Parathyroid adenoma (tissue), 2 donors: Measurements from ENCODE around the gene NECAB3.

Experiments
- H2AFZ ChIP-seq: fragments of 300-600 bp; sonication (generic); one replicate; pipeline ENCODE4 v1.7.0; 2017; ENCODE audit warnings: antibody characterized with exemption, mild to moderate bottlenecking
- H3K27ac ChIP-seq: fragments of 300-600 bp; sonication (generic); one replicate; pipeline ENCODE4 v1.7.0; 2017
- H3K27me3 ChIP-seq: fragments of 300-600 bp; sonication (generic); one replicate; pipeline ENCODE4 v1.7.0; 2017; ENCODE audit warnings: low read length; ENCODE audit not compliant: control insufficient read depth, insufficient read depth
- H3K36me3 ChIP-seq: fragments of 300-600 bp; sonication (generic); one replicate; pipeline ENCODE4 v1.7.0; 2017; ENCODE audit warnings: low read length; ENCODE audit not compliant: control insufficient read depth, insufficient read depth
- H3K4me1 ChIP-seq: fragments of 300-600 bp; sonication (generic); one replicate; pipeline ENCODE4 v1.7.0; 2017; ENCODE audit warnings: control low read depth
- H3K4me2 ChIP-seq: fragments of 300-600 bp; sonication (generic); one replicate; pipeline ENCODE4 v1.7.0; 2017; ENCODE audit warnings: low read length
- H3K4me3 ChIP-seq: fragments of 300-600 bp; sonication (generic); one replicate; pipeline ENCODE4 v1.7.0; 2017; ENCODE audit warnings: low read depth, low read length
- H3K79me2 ChIP-seq: fragments of 300-600 bp; sonication (generic); one replicate; pipeline ENCODE4 v1.7.0; 2017; ENCODE audit warnings: control low read depth
- H3K9ac ChIP-seq: fragments of 300-600 bp; sonication (generic); one replicate; pipeline ENCODE4 v1.7.0; 2017; ENCODE audit warnings: mild to moderate bottlenecking
- H3K9me3 ChIP-seq: fragments of 300-600 bp; sonication (generic); one replicate; pipeline ENCODE4 v1.7.0; 2017; ENCODE audit warnings: low read length; ENCODE audit not compliant: control insufficient read depth
- CTCF ChIP-seq: fragments of 300-600 bp; sonication (generic); IDR thresholded peaks from one replicate; pipeline ENCODE4 v1.7.0; 2017; ENCODE audit warnings: antibody characterized with exemption, mild to moderate bottlenecking
- donor health status: primary hyperparathyroidism.

Gene NECAB3

GRCh38 chr20:33697129-33697528, 22.9 kb upstream of the NECAB3 start:
- no peak for TF ChIP-seq CTCF
- no peak overlapping the region for H3K9ac ChIP-seq

GRCh38 chr20:33696448-33696847, 22.2 kb upstream of the NECAB3 start:
- no peak overlapping the region for H3K4me3 ChIP-seq
- no peaks in the 10 kb centered on the region for H3K79me2 ChIP-seq
- no peak overlapping the region for H3K9ac ChIP-seq
- no peak for TF ChIP-seq CTCF
- H3K4me1 ChIP-seq: no peaks in the 10 kb centered on the region
- H3K27me3 ChIP-seq: no peaks in the 10 kb centered on the region
- H2AFZ ChIP-seq: no peak overlapping the region
- H3K9me3 ChIP-seq: no peaks in the 10 kb centered on the region
- no peak overlapping the region for H3K27ac ChIP-seq
- H3K4me2 ChIP-seq: no peak overlapping the region
- no peaks in the 10 kb centered on the region for H3K36me3 ChIP-seq

More at GRCh38 chr20:33697129-33697528, 22.9 kb upstream of the NECAB3 start:
- Histone ChIP-seq H3K27me3 (no peaks in the 10 kb centered on the region), H3K79me2 (no peaks in the 10 kb centered on the region), H3K4me3 (no peak overlapping the region), H3K4me1 (no peaks in the 10 kb centered on the region), H2AFZ (no peak overlapping the region), H3K9me3 (no peaks in the 10 kb centered on the region), H3K27ac (no peak overlapping the region), H3K36me3 (no peaks in the 10 kb centered on the region), H3K4me2 (no peak overlapping the region)

- no peak overlapping the region for H3K4me3 ChIP-seq
- H3K27me3 ChIP-seq: no peaks in the 10 kb centered on the region
- H3K36me3 ChIP-seq: no peaks in the 10 kb centered on the region
- H3K9ac ChIP-seq: no peak overlapping the region
- H3K27ac ChIP-seq: no peak overlapping the region
- H2AFZ ChIP-seq: no peak overlapping the region
- TF ChIP-seq CTCF: no peak
- H3K4me1 ChIP-seq: no peaks in the 10 kb centered on the region
- H3K79me2 ChIP-seq: no peaks in the 10 kb centered on the region
- no peak overlapping the region for H3K4me2 ChIP-seq
- no peaks in the 10 kb centered on the region for H3K9me3 ChIP-seq
Measured at GRCh38 chr20:33694639-33695012, 20.4 kb upstream of the NECAB3 start.

DNA sequence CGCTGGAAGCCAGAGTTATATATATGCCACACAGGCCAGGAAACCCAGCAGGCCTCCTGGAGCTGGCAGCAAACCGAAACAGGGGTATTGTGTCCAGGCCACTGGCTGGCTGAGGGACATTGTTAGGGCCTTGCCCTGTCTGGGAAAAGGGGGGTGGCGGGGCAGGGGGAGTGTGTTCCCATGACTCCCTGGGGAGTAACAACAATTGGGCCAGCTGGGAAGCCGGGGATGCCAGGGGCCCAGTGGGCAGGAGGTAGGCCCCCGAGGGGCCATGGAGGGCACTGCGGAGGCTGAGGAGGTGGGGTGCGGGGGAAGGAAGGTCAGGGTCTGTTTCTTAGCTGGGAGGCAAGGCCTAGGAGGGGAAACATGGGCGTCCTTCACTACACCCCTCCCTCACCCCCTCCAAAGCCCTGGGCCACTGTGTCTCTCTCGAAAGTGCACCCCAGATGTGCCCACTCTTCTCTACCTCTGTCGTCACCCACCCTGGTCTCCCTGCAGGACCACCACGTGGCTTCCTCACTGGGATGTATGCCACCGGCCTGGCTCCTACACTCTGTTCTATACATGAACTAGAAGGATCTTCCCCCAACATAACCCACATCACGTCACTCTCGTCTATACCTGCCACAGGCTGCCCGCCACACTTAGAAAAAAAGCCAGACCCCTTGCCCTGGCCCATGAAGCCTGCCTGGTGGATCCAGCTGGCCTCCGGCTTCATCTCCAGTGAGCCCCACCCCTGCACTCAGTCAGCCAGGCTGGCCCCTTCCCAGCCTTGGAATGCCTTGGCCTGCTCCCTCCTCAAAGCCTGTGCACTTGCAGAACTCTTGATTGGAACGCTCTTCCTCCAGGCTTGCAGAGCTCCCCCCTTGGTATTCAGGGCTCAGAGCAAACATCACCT, 19.8 kb upstream of the NECAB3 start:
- H2AFZ ChIP-seq: no peak overlapping the region
- no peak overlapping the region for H3K9ac ChIP-seq
- no peak overlapping the region for H3K27ac ChIP-seq
- no peaks in the 10 kb centered on the region for H3K79me2 ChIP-seq
- no peak overlapping the region for H3K4me3 ChIP-seq
- no peaks in the 10 kb centered on the region for H3K4me1 ChIP-seq
- H3K27me3 ChIP-seq: no peaks in the 10 kb centered on the region
- no peaks in the 10 kb centered on the region for H3K9me3 ChIP-seq
- H3K4me2 ChIP-seq: no peak overlapping the region
- H3K36me3 ChIP-seq: no peaks in the 10 kb centered on the region
- no peak for TF ChIP-seq CTCF

- H3K79me2 ChIP-seq: no peaks in the 10 kb centered on the region
- no peak overlapping the region for H2AFZ ChIP-seq
- no peak for TF ChIP-seq CTCF
- no peak overlapping the region for H3K4me2 ChIP-seq
- no peaks in the 10 kb centered on the region for H3K27me3 ChIP-seq
- H3K4me1 ChIP-seq: no peaks in the 10 kb centered on the region
- H3K9me3 ChIP-seq: no peaks in the 10 kb centered on the region
- no peak overlapping the region for H3K9ac ChIP-seq
- no peaks in the 10 kb centered on the region for H3K36me3 ChIP-seq
- no peak overlapping the region for H3K27ac ChIP-seq
- no peak overlapping the region for H3K4me3 ChIP-seq
Measured at GRCh38 chr20:33693289-33693688, 19.1 kb upstream of the NECAB3 start.
